HG03354 (cell line): ENCODE data around the gene SPNS3.

Experiments
- ATAC-seq: cut with Tn5 transposase; IDR thresholded peaks from one replicate; pipeline ENCODE4 v1.9.1; 2021; ENCODE audit warnings: mild to moderate bottlenecking; ENCODE audit not compliant: unreplicated experiment, poor library complexity, severe bottlenecking

The SPNS3 gene

DNA sequence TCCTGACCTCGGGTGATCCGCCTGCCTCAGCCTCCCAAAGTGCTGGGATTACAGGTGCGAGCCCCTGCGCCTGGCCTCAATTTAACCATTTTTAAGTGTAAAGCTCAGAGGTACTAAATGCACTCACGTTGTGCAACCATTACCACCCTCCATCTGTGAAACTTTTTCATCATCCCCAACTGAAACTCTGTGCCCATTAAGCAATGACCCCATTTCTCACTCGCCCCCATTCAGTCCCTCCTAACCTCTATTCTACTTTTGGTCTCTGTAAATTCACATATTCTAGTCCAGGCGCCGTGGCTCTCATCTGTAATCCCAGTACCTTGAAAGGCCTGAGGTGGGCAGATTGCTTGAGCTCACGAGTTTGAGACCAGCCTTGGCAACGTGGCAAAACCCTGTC is 8.3 kb upstream of the SPNS3 start:
- no peak for ATAC-seq

- no peak for ATAC-seq
These were observed 7.1 kb upstream of the SPNS3 start for GRCh38 chr17:4426499-4427208.

- ATAC-seq: no peak
These were observed 6.2 kb upstream of the SPNS3 start for GRCh38 chr17:4427505-4427904.

DNA sequence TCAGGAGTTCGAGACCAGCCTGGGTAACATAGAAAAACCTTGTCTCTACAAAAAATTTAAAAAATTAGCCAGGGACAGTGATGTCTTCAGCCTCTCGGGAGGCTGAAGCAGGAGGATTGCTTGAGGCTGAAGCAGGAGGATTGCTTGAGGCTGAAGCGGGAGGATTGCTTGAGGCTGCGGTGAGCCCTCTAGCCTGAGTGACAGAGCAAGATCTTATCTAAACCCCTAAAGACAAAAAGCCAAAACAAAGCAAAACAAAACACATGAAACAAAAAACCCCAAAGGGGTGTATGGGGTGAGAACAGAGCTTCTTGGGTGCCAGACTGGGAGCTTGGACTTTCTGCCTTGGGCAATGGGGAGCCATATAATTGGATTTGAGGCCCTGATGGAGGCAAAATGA is 2.6 kb downstream of the SPNS3 start:
- no peak for ATAC-seq

- ATAC-seq: no peak
These were observed 3.1 kb downstream of the SPNS3 start for GRCh38 chr17:4436846-4437245.

GRCh38 chr17:4438162-4438944 is 4.6 kb downstream of the SPNS3 start:
- no peak for ATAC-seq

DNA sequence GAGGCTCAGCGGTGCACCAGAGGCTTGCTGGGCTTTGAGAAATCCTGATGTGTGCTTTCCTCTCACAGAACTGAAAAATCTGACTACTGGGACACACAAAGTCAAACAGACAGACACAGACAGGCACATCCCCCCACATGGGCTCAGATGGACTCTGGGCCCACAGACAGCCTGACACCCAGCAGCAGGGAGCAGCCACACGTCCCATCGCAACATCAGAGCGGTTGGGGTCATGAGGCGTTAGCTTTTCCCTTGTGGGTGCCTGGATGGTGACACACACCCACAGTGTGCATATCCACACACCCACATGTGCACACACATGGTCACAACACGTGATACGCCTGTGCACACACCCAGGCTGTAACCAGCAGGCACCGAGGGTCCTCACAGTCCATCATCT is 6.3 kb downstream of the SPNS3 start:
- no peak for ATAC-seq

- ATAC-seq: no peak
These were observed 7.2 kb downstream of the SPNS3 start for GRCh38 chr17:4440690-4441686.

GRCh38 chr17:4442582-4442981 is 8.8 kb downstream of the SPNS3 start:
- ATAC-seq: no peak

- no peak for ATAC-seq
These were observed 9.7 kb downstream of the SPNS3 start for GRCh38 chr17:4443476-4443875.

GRCh38 chr17:4444782-4445473 is 11.2 kb downstream of the SPNS3 start:
- no peak for ATAC-seq

DNA sequence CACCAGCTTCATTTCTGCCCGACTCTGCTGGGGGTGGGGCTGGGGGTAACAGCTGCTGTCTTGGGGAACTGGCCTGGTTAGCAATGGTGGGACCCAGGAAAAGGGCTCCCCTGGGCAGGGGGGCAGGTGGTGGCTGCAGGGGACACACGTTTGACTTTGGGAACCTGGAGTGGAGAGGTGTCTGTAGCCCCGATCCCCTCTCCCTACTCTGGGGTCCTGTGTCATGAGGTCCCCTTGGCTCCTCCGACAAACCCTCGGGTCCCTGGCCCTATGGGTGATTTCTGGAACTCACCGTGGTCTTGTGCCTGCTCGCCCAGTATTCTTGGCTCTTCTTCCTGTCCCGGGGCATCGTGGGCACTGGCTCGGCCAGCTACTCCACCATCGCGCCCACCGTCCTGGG is 12.0 kb downstream of the SPNS3 start:
- no peak for ATAC-seq

GRCh38 chr17:4446326-4447071 is 12.8 kb downstream of the SPNS3 start:
- no peak for ATAC-seq

DNA sequence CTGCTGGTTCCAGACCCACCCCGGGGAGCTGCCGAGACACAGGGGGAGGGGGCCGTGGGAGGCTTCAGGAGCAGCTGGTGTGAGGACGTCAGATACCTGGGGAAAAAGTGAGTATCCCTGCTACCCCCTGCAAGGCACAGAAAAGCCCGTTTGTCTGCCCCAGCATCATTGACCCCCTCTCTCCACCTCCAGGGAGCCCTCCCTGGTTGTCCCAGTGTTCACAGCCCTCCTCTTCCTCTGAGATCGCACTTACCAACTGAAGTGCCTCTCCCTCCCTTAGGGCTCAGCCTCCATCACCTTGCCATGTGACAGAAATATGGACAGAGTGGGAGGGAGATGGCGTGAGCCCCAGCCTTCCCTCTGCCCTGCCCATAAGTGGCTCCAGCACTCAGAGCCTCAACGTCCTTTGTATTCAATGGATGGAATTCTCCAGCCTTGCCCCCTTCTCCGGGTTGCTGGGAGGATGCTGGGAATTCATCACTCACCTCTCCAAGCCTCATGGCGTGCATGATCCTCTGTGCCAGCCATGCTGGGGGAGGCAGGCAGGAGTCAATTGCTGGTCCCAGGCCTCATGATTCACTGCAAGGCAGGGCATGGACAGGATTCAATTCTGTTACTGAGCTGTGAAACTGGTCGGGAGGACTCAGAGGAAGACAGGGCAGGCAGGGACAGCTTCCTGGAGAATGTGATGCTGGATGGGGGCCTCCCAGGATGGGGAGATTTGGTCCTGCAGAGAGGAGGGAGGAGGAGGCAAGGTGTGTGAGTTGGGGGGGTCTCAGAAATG is 14.6 kb downstream of the SPNS3 start:
- ATAC-seq: no peak

- ATAC-seq: no peak
These were observed 16.0 kb downstream of the SPNS3 start for GRCh38 chr17:4449736-4450135.

DNA sequence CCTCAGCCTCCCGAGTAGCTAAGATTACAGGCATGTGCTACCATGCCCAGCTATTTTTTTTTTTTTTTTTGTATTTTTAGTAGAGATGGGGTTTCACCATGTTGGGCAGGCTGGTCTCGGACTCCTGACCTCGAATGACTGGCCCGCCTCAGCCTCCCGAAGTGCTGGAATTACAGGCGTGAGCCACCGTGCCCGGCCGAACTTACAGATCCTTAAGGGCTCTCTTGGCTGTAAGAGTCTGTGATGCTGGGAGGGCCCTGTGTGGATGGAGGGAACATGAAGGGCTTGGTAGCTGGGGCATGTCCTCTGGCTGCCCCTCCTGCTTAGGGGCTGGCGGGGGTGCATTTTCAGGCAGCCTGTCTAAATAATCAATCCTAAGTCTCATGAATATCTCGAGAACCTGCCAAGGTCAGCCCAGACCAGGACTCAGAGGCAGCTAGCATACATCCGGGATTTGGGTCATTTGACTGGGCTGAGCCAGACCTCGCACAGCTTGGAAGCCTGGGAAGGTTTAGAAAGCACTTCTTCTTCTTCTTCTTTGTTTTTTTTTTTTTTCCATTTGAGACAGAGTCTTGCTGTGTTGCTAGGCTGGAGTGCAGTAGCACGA is 17.1 kb downstream of the SPNS3 start:
- ATAC-seq: no peak

GRCh38 chr17:4453812-4454591 is 20.3 kb downstream of the SPNS3 start:
- ATAC-seq: no peak
